Liver (tissue), 9 donors: ENCODE measurements around the gene ZNF175. TPM values are rescaled to one million over a fixed set of nuclear protein-coding genes. Genes with fewer than 3 reads are reported as not detected.

Experiments used
- DNase-seq: peaks from one replicate; pipeline ENCODE4 v3.0.0-alpha.2; 2017; ENCODE audit warnings: low spot score
- H3K27ac ChIP-seq, 2 donors: one replicate each; pipeline ENCODE4 v1.7.0; 2013; ENCODE audit warnings: inconsistent platforms in 2 of 2, low read length in 2 of 2, control low read depth in 1 of 2, low read depth in 1 of 2, mild to moderate bottlenecking in 1 of 2
- H3K27me3 ChIP-seq, 4 donors: one replicate each; pipeline versions ENCODE4 v1.6.1 to v1.7.0; 2013; ENCODE audit warnings: low read length in 3 of 4, inconsistent platforms in 1 of 4, mild to moderate bottlenecking in 1 of 4, moderate library complexity in 1 of 4; ENCODE audit not compliant: control insufficient read depth in 4 of 4, insufficient read depth in 4 of 4
- H3K36me3 ChIP-seq, 4 donors: one replicate each; pipeline versions ENCODE4 v1.6.1 to v1.7.0; 2013; ENCODE audit warnings: low read length in 3 of 4, mild to moderate bottlenecking in 3 of 4, low read depth in 1 of 4, moderate library complexity in 1 of 4; ENCODE audit not compliant: control insufficient read depth in 4 of 4, insufficient read depth in 3 of 4
- H3K4me1 ChIP-seq, 4 donors: one replicate each; pipeline versions ENCODE4 v1.6.1 to v1.7.0; 2013; ENCODE audit warnings: low read length in 3 of 4, mild to moderate bottlenecking in 3 of 4, moderate library complexity in 1 of 4; ENCODE audit not compliant: control insufficient read depth in 4 of 4, insufficient read depth in 4 of 4
- H3K4me3 ChIP-seq, 3 donors: one replicate each; pipeline versions ENCODE4 v1.6.1 to v1.7.0; 2013; ENCODE audit warnings: low read length in 3 of 3, control low read depth in 1 of 3, low read depth in 1 of 3, mild to moderate bottlenecking in 1 of 3
- H3K9ac ChIP-seq, 2 donors: one replicate each; pipeline ENCODE4 v1.7.0; 2013; ENCODE audit warnings: low read length in 2 of 2, mild to moderate bottlenecking in 2 of 2, moderate library complexity in 2 of 2, control low read depth in 1 of 2, low read depth in 1 of 2
- H3K9me3 ChIP-seq, 4 donors: one replicate each; pipeline versions ENCODE4 v1.6.1 to v1.7.0; 2013; ENCODE audit warnings: low read length in 3 of 4; ENCODE audit not compliant: control insufficient read depth in 4 of 4
- ATF3 ChIP-seq: IDR thresholded peaks from 2 replicates; pipeline ENCODE4 v1.6.1; 2016; ENCODE audit warnings: antibody characterized with exemption
- CTCF ChIP-seq: fragments of 150-350 bp; IDR thresholded peaks from 2 replicates; pipeline ENCODE4 v1.5.1; 2017; ENCODE audit warnings: improper control_type of control experiment, low read depth, low read length; ENCODE audit not compliant: missing input control
- EGR1 ChIP-seq, 2 donors: IDR thresholded peaks; 2 replicates each; pipeline ENCODE4 v1.6.1; 2016 to 2018; ENCODE audit warnings: antibody characterized with exemption in 2 of 2, low read depth in 2 of 2
- FOXA1 ChIP-seq: IDR thresholded peaks from 2 replicates; pipeline ENCODE4 v1.6.1; 2016; ENCODE audit warnings: antibody characterized with exemption
- FOXA2 ChIP-seq: IDR thresholded peaks from 2 replicates; pipeline ENCODE4 v1.6.1; 2016; ENCODE audit warnings: antibody characterized with exemption
- GABPA ChIP-seq, 2 donors: IDR thresholded peaks in 1 of 2; conservative IDR thresholded peaks in 1 of 2; 2 replicates each; pipeline ENCODE4 v1.6.1; 2016; ENCODE audit warnings: antibody characterized with exemption in 2 of 2, mild to moderate bottlenecking in 1 of 2, moderate library complexity in 1 of 2
- HNF4A ChIP-seq, 2 donors: conservative IDR thresholded peaks; 2 replicates each; pipeline ENCODE4 v1.6.1; 2016; ENCODE audit warnings: antibody characterized with exemption in 2 of 2, mild to moderate bottlenecking in 2 of 2
- HNF4G ChIP-seq: IDR thresholded peaks from 2 replicates; pipeline ENCODE4 v1.6.1; 2016; ENCODE audit warnings: antibody characterized with exemption
- JUND ChIP-seq, 2 donors: IDR thresholded peaks; 2 replicates each; pipeline ENCODE4 v1.6.1; 2016; ENCODE audit warnings: antibody characterized with exemption in 2 of 2
- MAX ChIP-seq: IDR thresholded peaks from 2 replicates; pipeline ENCODE4 v1.6.1; 2016; ENCODE audit warnings: antibody characterized with exemption
- NR2F2 ChIP-seq: IDR thresholded peaks from 2 replicates; pipeline ENCODE4 v1.6.1; 2016; ENCODE audit warnings: antibody characterized with exemption
- RAD21 ChIP-seq, 2 donors: IDR thresholded peaks; 2 replicates each; pipeline ENCODE4 v1.6.1; 2016; ENCODE audit warnings: antibody characterized with exemption in 2 of 2, mild to moderate bottlenecking in 2 of 2
- REST ChIP-seq: IDR thresholded peaks from 2 replicates; pipeline ENCODE4 v1.6.1; 2016; ENCODE audit warnings: antibody characterized with exemption, mild to moderate bottlenecking
- RXRA ChIP-seq, 2 donors: IDR thresholded peaks; 2 replicates each; pipeline ENCODE4 v1.6.1; 2017 to 2018; ENCODE audit warnings: antibody characterized with exemption in 2 of 2, mild to moderate bottlenecking in 1 of 2
- TAF1 ChIP-seq: conservative IDR thresholded peaks from 2 replicates; pipeline ENCODE4 v1.6.1; 2016; ENCODE audit warnings: antibody characterized with exemption, mild to moderate bottlenecking
- ZBTB33 ChIP-seq: IDR thresholded peaks from 2 replicates; pipeline ENCODE4 v1.6.1; 2016; ENCODE audit warnings: antibody characterized with exemption
- WGBS: extraction: QIAGEN DNeasy Blood & Tissue Kit; methylation state at CpG from one replicate; pipeline ENCODE4 v1.1.7; 2013; 5-methylcytosine and 5-hydroxymethylcytosine counted together
- polyA plus RNA-seq, 2 donors: library from polyadenylated mRNA; stranded (reverse) in 1 of 2; unstranded in 1 of 2; fragments of 200-250 nt in 1 of 2; fragments of >200 nt in 1 of 2; fragmentation: Nextera tagmentation in 1 of 2; extraction: Ambion mirVana in 1 of 2; gene quantifications; one replicate each; pipeline versions ENCODE4 v1.2.1 to v1.2.3, GENCODE V29; 2013 to 2015
- total RNA-seq, 2 donors: library from RNA; depleted of rRNA; stranded (reverse); fragments of >200 nt; gene quantifications; one replicate each; pipeline ENCODE4 v1.2.3, GENCODE V29; 2014
- donor health status: healthy.
- donor health status: healthy.
- donor health status: healthy.
- donor health status: healthy.
- donor health status: healthy.

Gene ZNF175
- total and polyA plus RNA-seq, 4 donors, result 0.60 to 5.3 (median 2.5) TPM

GRCh38 chr19:51599084-51599483 lies 28.0 kb downstream of the ZNF175 start:
- TF ChIP-seq RAD21 (IDR thresholded peaks at IDR 0.05) (no peak), CTCF (no peak), REST (no peak), JUND (IDR thresholded peaks at IDR 0.05) (no peak), HNF4A (conservative IDR thresholded peaks at IDR 0.05) (no peak), GABPA (IDR thresholded peaks at IDR 0.05 in 1 of 2, conservative IDR thresholded peaks at IDR 0.05 in 1 of 2) (no peak), ATF3 (no peak), HNF4G (no peak), FOXA2 (no peak), NR2F2 (no peak), FOXA1 (no peak), EGR1 (IDR thresholded peaks at IDR 0.05; ENCODE audit: low read depth in 2 of 2) (no peak), RXRA (IDR thresholded peaks at IDR 0.05) (no peak), MAX (no peak), TAF1 (no peak)
- Histone ChIP-seq H3K27me3 (no peaks in the 10 kb centered on the region), H3K36me3 (no peaks in the 10 kb centered on the region), H3K9me3 (peaks cover 0 to 3% (median 1%) of the 10 kb centered on the region in 4 donors), H3K4me3 (no peak overlapping the region), H3K4me1 (peaks cover 0 to 9% (median 5%) of the 10 kb centered on the region in 4 donors), H3K27ac (no peak overlapping the region), H3K9ac (no peak overlapping the region)
- DNase-seq, result no peak
- WGBS, result 97% methylated on average over 10 of the region's 10 CpGs

- no peak for DNase-seq
- no peaks in the 10 kb centered on the region for H3K27me3 ChIP-seq
- no peak overlapping the region for H3K4me3 ChIP-seq
- H3K9me3 ChIP-seq, result peaks cover 0 to 3% (median 3%) of the 10 kb centered on the region in 4 donors
- no peaks in the 10 kb centered on the region for H3K4me1 ChIP-seq
- no peak overlapping the region for H3K9ac ChIP-seq
- H3K36me3 ChIP-seq, result no peaks in the 10 kb centered on the region
- 18% methylated on average over 59 of the region's 59 CpGs for WGBS
- TF ChIP-seq ZBTB33 (no peak), GABPA (IDR thresholded peaks at IDR 0.05 in 1 of 2, conservative IDR thresholded peaks at IDR 0.05 in 1 of 2) (no peak), REST (no peak), RXRA (IDR thresholded peaks at IDR 0.05) (no peak), JUND (IDR thresholded peaks at IDR 0.05) (no peak), MAX (no peak), FOXA2 (no peak), NR2F2 (no peak), ATF3 (no peak)
- H3K27ac ChIP-seq, result no peak overlapping the region
These were observed 30.0 kb downstream of the ZNF175 start for GRCh38 chr19:51600940-51601580.
